ENCODE data around the gene PA2G4. TPM values are rescaled to one million over a fixed set of nuclear protein-coding genes. Genes with fewer than 3 reads are reported as not detected.

PA2G4 gene
- total RNA-seq, 1 experiment from 2014 or later, result 249 TPM

- peaks cover 68% of the 10 kb centered on the region for H3K36me3 ChIP-seq
These were observed 38.9 kb downstream of the PA2G4 start for GRCh38 chr12:56143217-56143616.

GRCh38 chr12:56143870-56144269, 39.5 kb downstream of the PA2G4 start:
- Histone ChIP-seq H3K27ac (no peak overlapping the region), H3K9me3 (replicated peaks) (no peaks in the 10 kb centered on the region), H3K4me1 (replicated peaks) (no peaks in the 10 kb centered on the region), H3K36me3 (peaks cover 61% of the 10 kb centered on the region), H3K27me3 (replicated peaks) (no peaks in the 10 kb centered on the region), H3K4me3 (no peak overlapping the region)
- no peak for DNase-seq (ENCODE audit: low read depth in 1 of 2, low spot score in 2 of 2)

More at GRCh38 chr12:56143217-56143616, 38.9 kb downstream of the PA2G4 start:
- H3K27ac ChIP-seq, result no peak overlapping the region
- no peaks in the 10 kb centered on the region for H3K9me3 ChIP-seq (replicated peaks)
- H3K4me3 ChIP-seq, result no peak overlapping the region
- no peaks in the 10 kb centered on the region for H3K4me1 ChIP-seq (replicated peaks)
- H3K27me3 ChIP-seq (replicated peaks), result no peaks in the 10 kb centered on the region
- DNase-seq (ENCODE audit: low read depth in 1 of 2, low spot score in 2 of 2), result no peak

- H3K4me1 ChIP-seq (replicated peaks), result no peaks in the 10 kb centered on the region
- no peaks in the 10 kb centered on the region for H3K9me3 ChIP-seq (replicated peaks)
- H3K27ac ChIP-seq, result no peak overlapping the region
- no peak for DNase-seq (ENCODE audit: low read depth in 1 of 2, low spot score in 2 of 2)
- peaks cover 48% of the 10 kb centered on the region for H3K36me3 ChIP-seq
- no peak overlapping the region for H3K4me3 ChIP-seq
- H3K27me3 ChIP-seq (replicated peaks), result no peaks in the 10 kb centered on the region
These were observed 40.9 kb downstream of the PA2G4 start for GRCh38 chr12:56145217-56145616.

- Histone ChIP-seq H3K4me1 (replicated peaks) (peaks cover 4% of the 10 kb centered on the region), H3K36me3 (peaks cover 34% of the 10 kb centered on the region), H3K27me3 (replicated peaks) (no peaks in the 10 kb centered on the region), H3K27ac (no peak overlapping the region), H3K9me3 (replicated peaks) (no peaks in the 10 kb centered on the region), H3K4me3 (no peak overlapping the region)
- DNase-seq (ENCODE audit: low read depth in 1 of 2, low spot score in 2 of 2), result no peak
These were observed 42.4 kb downstream of the PA2G4 start for GRCh38 chr12:56146492-56147460.

- Histone ChIP-seq H3K27ac (no peak overlapping the region), H3K4me3 (no peak overlapping the region), H3K27me3 (replicated peaks) (no peaks in the 10 kb centered on the region), H3K9me3 (replicated peaks) (no peaks in the 10 kb centered on the region), H3K36me3 (no peaks in the 10 kb centered on the region; the same call in 1 of the 2 replicates), H3K4me1 (replicated peaks) (peaks cover 15% of the 10 kb centered on the region)
- no peak for DNase-seq (ENCODE audit: low read depth in 1 of 2, low spot score in 2 of 2)
These were observed 46.2 kb downstream of the PA2G4 start for GRCh38 chr12:56150563-56150962.

GRCh38 chr12:56151672-56152131, 47.3 kb downstream of the PA2G4 start:
- DNase-seq (ENCODE audit: low read depth in 1 of 2, low spot score in 2 of 2), result no peak
- H3K4me1 ChIP-seq (replicated peaks), result peaks cover 16% of the 10 kb centered on the region

GRCh38 chr12:56152132-56152755, 47.9 kb downstream of the PA2G4 start, which contains the start of gene MYL6B:
Gene MYL6B, plus strand, starts transcription at chr12:56152587. Its CDS starts 1,332 bp downstream, at chr12:56153919.
- Histone ChIP-seq H3K27me3 (replicated peaks) (no peaks in the 10 kb centered on the region), H3K27ac (peak within 1 kb of the TSS; percentile 88), H3K9me3 (replicated peaks) (no peaks in the 10 kb centered on the region), H3K4me3 (peak within 1 kb of the TSS; percentile 44), H3K36me3 (no peaks in the 10 kb centered on the region; the same call in 1 of the 2 replicates), H3K4me1 (replicated peaks) (peaks cover 21% of the 10 kb centered on the region)
- DNase-seq (ENCODE audit: low read depth in 1 of 2, low spot score in 2 of 2), result peak; percentile 81 to 91

More at GRCh38 chr12:56151672-56152131, 47.3 kb downstream of the PA2G4 start:
- Histone ChIP-seq H3K4me3 (peak overlapping the region; percentile 44), H3K9me3 (replicated peaks) (no peaks in the 10 kb centered on the region), H3K27me3 (replicated peaks) (no peaks in the 10 kb centered on the region), H3K36me3 (no peaks in the 10 kb centered on the region; the same call in 1 of the 2 replicates), H3K27ac (peak overlapping the region; percentile 88)

GRCh38 chr12:56152756-56153677, 48.7 kb downstream of the PA2G4 start:
- Histone ChIP-seq H3K27me3 (replicated peaks) (no peaks in the 10 kb centered on the region), H3K9me3 (replicated peaks) (no peaks in the 10 kb centered on the region), H3K4me3 (peak overlapping the region; percentile 44), H3K4me1 (replicated peaks) (peaks cover 26% of the 10 kb centered on the region), H3K27ac (no peak overlapping the region; the same call in 1 of the 2 replicates), H3K36me3 (peaks cover 3% of the 10 kb centered on the region; the same call in 1 of the 2 replicates)
- no peak for DNase-seq (ENCODE audit: low read depth in 1 of 2, low spot score in 2 of 2)

GRCh38 chr12:56153678-56154065, 49.3 kb downstream of the PA2G4 start:
- Histone ChIP-seq H3K4me1 (replicated peaks) (peaks cover 26% of the 10 kb centered on the region), H3K27me3 (replicated peaks) (no peaks in the 10 kb centered on the region), H3K36me3 (peaks cover 8% of the 10 kb centered on the region), H3K27ac (no peak overlapping the region), H3K4me3 (no peak overlapping the region), H3K9me3 (replicated peaks) (no peaks in the 10 kb centered on the region; the same call in 1 of the 2 replicates)
- DNase-seq (ENCODE audit: low read depth in 1 of 2, low spot score in 2 of 2), result no peak

- no peaks in the 10 kb centered on the region for H3K27me3 ChIP-seq (replicated peaks)
- peaks cover 14% of the 10 kb centered on the region for H3K36me3 ChIP-seq
- DNase-seq (ENCODE audit: low read depth in 1 of 2, low spot score in 2 of 2), result no peak
- H3K9me3 ChIP-seq (replicated peaks), result no peaks in the 10 kb centered on the region; the same call in 1 of the 2 replicates
- peaks cover 26% of the 10 kb centered on the region for H3K4me1 ChIP-seq (replicated peaks)
- H3K4me3 ChIP-seq, result no peak overlapping the region
- H3K27ac ChIP-seq, result no peak overlapping the region
These were observed 50.0 kb downstream of the PA2G4 start for GRCh38 chr12:56154246-56154771.

GRCh38 chr12:56154818-56155217, 50.5 kb downstream of the PA2G4 start:
- Histone ChIP-seq H3K27me3 (replicated peaks) (no peaks in the 10 kb centered on the region), H3K9me3 (replicated peaks) (no peaks in the 10 kb centered on the region; the same call in 1 of the 2 replicates), H3K4me1 (replicated peaks) (peaks cover 26% of the 10 kb centered on the region), H3K36me3 (peaks cover 20% of the 10 kb centered on the region), H3K4me3 (no peak overlapping the region), H3K27ac (no peak overlapping the region)
- no peak for DNase-seq (ENCODE audit: low read depth in 1 of 2, low spot score in 2 of 2)

- Histone ChIP-seq H3K27me3 (replicated peaks) (no peaks in the 10 kb centered on the region), H3K4me3 (no peak overlapping the region), H3K36me3 (peaks cover 25% of the 10 kb centered on the region), H3K4me1 (replicated peaks) (peaks cover 31% of the 10 kb centered on the region), H3K9me3 (replicated peaks) (no peaks in the 10 kb centered on the region; the same call in 1 of the 2 replicates), H3K27ac (no peak overlapping the region)
- DNase-seq (ENCODE audit: low read depth in 1 of 2, low spot score in 2 of 2), result no peak
These were observed 51.0 kb downstream of the PA2G4 start for GRCh38 chr12:56155256-56155845.
